Suppressor macrophage treated with lipopolysaccharide for 1 hour (primary cell): ENCODE results near the gene MAP3K21.
A peak's percentile ranks its signal among the peaks of the same experiment; 100 is the strongest.

Source experiments
- DNase-seq, 3 donors: peaks; one replicate each; pipeline ENCODE4 v3.0.0-alpha.2; 2020 to 2022

The MAP3K21 gene

GRCh38 chr1:233390842-233391737 is 63.6 kb downstream of the MAP3K21 start:
- DNase-seq, result no peak

- peak in 2 of 3 donors; percentile 20 to 38 for DNase-seq
Observed at GRCh38 chr1:233393084-233393840, 65.7 kb downstream of the MAP3K21 start.

GRCh38 chr1:233393926-233394680 is 66.6 kb downstream of the MAP3K21 start:
- no peak for DNase-seq

GRCh38 chr1:233394860-233395717 is 67.6 kb downstream of the MAP3K21 start:
- DNase-seq, result peak; percentile 59 to 70 (median 61)

GRCh38 chr1:233395863-233396646 is 68.5 kb downstream of the MAP3K21 start:
- DNase-seq, result no peak

- DNase-seq, result no peak
Observed at GRCh38 chr1:233406339-233406960, 78.9 kb downstream of the MAP3K21 start.

GRCh38 chr1:233406994-233407631 is 79.6 kb downstream of the MAP3K21 start:
- DNase-seq, result no peak

- no peak for DNase-seq
Observed at GRCh38 chr1:233409540-233409939, 82.0 kb downstream of the MAP3K21 start.

GRCh38 chr1:233410906-233411305 is 83.4 kb downstream of the MAP3K21 start:
- no peak for DNase-seq

- no peak for DNase-seq
Observed at GRCh38 chr1:233412812-233413211, 85.3 kb downstream of the MAP3K21 start.

GRCh38 chr1:233421293-233421692 is 93.8 kb downstream of the MAP3K21 start:
- no peak for DNase-seq

GRCh38 chr1:233424779-233425178 is 97.3 kb downstream of the MAP3K21 start:
- no peak for DNase-seq

- peak in 1 of 3 donors; percentile 10 for DNase-seq
Observed at GRCh38 chr1:233427907-233428306, 100.4 kb downstream of the MAP3K21 start.

- peak in 1 of 3 donors; percentile 13 for DNase-seq
Observed at GRCh38 chr1:233431753-233432403, 104.4 kb downstream of the MAP3K21 start.

- DNase-seq, result no peak
Observed at GRCh38 chr1:233432916-233433315, 105.4 kb downstream of the MAP3K21 start.

- DNase-seq, result peak in 1 of 3 donors; percentile 16
Observed at GRCh38 chr1:233433436-233434210, 106.1 kb downstream of the MAP3K21 start.
